Activated CD4-positive, CD25-positive, alpha-beta regulatory T cell treated with anti-CD3 and anti-CD28 coated beads, Interleukin-2, amount 50 U/mL, for 72 hours (primary cell): ENCODE measurements around the gene MRC2.
"Not testable (repeated sequence)": the region's sequence is repeated elsewhere in the genome, so short reads cannot be mapped to it uniquely, and the experiment has no call there.

ENCODE experiments used
- DNase-seq: peaks from one replicate; pipeline ENCODE4 v3.0.0; 2021

MRC2 gene, protein sequence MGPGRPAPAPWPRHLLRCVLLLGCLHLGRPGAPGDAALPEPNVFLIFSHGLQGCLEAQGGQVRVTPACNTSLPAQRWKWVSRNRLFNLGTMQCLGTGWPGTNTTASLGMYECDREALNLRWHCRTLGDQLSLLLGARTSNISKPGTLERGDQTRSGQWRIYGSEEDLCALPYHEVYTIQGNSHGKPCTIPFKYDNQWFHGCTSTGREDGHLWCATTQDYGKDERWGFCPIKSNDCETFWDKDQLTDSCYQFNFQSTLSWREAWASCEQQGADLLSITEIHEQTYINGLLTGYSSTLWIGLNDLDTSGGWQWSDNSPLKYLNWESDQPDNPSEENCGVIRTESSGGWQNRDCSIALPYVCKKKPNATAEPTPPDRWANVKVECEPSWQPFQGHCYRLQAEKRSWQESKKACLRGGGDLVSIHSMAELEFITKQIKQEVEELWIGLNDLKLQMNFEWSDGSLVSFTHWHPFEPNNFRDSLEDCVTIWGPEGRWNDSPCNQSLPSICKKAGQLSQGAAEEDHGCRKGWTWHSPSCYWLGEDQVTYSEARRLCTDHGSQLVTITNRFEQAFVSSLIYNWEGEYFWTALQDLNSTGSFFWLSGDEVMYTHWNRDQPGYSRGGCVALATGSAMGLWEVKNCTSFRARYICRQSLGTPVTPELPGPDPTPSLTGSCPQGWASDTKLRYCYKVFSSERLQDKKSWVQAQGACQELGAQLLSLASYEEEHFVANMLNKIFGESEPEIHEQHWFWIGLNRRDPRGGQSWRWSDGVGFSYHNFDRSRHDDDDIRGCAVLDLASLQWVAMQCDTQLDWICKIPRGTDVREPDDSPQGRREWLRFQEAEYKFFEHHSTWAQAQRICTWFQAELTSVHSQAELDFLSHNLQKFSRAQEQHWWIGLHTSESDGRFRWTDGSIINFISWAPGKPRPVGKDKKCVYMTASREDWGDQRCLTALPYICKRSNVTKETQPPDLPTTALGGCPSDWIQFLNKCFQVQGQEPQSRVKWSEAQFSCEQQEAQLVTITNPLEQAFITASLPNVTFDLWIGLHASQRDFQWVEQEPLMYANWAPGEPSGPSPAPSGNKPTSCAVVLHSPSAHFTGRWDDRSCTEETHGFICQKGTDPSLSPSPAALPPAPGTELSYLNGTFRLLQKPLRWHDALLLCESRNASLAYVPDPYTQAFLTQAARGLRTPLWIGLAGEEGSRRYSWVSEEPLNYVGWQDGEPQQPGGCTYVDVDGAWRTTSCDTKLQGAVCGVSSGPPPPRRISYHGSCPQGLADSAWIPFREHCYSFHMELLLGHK (N-terminal part only)

GRCh38 chr17:62627219-62627903 lies at the start of gene MRC2:
Gene MRC2 (plus strand): TSS chr17:62627670. CDS start chr17:62627803, 133 bp downstream.
- no peak for DNase-seq

- no peak for DNase-seq
Observed at GRCh38 chr17:62578757-62579487, 48.5 kb upstream of the MRC2 start.

GRCh38 chr17:62580947-62581346 lies 46.5 kb upstream of the MRC2 start:
- no peak for DNase-seq

GRCh38 chr17:62581764-62582163 lies 45.7 kb upstream of the MRC2 start:
- DNase-seq = no peak

DNA sequence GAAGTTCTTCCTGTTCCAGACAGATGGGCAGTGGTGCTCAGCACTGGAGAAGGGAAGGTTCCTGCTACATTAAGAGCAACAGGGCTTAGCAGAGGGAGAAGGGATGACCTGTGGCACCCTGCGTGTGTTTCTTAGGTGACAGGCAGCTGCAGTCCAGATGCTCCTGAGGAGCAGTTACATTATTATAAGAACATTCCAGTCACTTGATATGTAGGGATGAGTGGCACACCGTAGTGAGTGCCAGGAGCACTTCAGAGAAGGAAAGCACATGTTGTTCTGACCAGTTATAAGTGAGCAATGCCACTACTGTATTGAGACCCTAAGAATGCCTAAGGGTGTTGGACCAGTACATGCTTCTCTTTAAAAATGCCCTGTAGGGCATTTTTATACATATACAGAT lies 39.9 kb upstream of the MRC2 start:
- DNase-seq = no peak

- no peak for DNase-seq
Observed at GRCh38 chr17:62588109-62588508, 39.4 kb upstream of the MRC2 start.

GRCh38 chr17:62591333-62591732 lies 36.1 kb upstream of the MRC2 start:
- no peak for DNase-seq

DNA sequence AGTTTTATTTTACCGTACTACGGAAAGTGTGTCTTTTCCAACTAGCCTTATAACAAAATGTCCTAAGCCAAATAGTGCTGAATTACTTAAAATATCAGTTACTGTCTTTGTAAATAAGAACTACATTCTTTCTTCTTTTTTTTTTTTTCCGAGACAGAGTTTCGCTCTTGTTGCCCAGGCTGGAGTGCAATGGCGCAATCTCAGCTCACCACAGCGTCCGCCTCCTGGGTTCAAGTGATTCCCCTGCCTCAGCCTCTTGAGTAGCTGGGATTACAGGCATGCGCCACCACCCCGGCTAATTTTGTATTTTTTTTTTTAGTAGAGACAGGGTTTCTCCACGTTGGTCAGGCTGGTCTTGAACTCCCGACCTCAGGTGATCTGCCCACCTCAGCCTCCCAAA lies 35.6 kb upstream of the MRC2 start:
- DNase-seq = not testable (repeated sequence)

GRCh38 chr17:62592341-62593099 lies 35.0 kb upstream of the MRC2 start:
- DNase-seq = no peak

DNA sequence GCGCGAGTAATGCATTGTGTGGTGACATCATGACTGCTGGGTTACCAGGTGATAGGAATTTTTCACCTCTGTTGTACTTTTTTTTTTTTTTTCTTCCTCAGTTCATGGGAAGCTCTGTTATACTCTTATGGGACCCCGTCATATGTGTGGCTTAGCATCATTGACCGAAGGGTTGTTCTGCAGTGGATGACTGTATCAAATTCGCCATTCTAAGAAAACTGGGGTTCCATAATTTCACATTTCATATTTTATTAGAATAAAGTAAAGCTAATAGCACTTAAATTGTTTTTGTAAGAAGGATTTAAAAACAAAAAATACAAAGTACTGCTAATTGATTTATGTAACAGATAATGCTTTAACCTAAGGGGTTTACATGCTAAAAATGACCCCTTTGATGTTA lies 32.0 kb upstream of the MRC2 start:
- no peak for DNase-seq

- no peak for DNase-seq
Observed at GRCh38 chr17:62596662-62597061, 30.8 kb upstream of the MRC2 start.

- DNase-seq = no peak
Observed at GRCh38 chr17:62597150-62597549, 30.3 kb upstream of the MRC2 start.

DNA sequence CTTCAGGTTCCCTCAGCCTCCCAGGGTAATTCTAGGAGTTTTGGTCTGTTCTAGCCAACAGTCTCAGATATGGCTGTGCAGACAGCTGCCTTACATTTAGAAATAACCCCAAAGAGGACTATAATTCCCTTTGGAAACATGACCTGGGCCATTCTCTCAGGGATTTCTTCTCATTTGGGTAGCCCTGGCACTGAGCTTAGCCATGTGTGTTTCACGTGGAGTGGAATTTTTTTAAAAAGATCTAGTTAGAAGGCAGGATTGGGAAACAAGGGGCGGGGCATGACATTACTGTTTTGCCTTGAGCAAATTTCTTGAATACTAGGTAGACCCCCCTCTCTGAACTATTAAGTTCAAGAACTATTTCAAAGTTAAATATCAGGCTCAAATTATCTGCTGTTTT lies 29.6 kb upstream of the MRC2 start:
- no peak for DNase-seq

GRCh38 chr17:62599964-62600657 lies 27.4 kb upstream of the MRC2 start:
- DNase-seq = no peak

GRCh38 chr17:62600805-62601204 lies 26.7 kb upstream of the MRC2 start:
- DNase-seq = no peak

- DNase-seq = no peak
Observed at GRCh38 chr17:62601471-62601870, 26.0 kb upstream of the MRC2 start.

- DNase-seq = not testable (repeated sequence)
Observed at GRCh38 chr17:62603783-62604182, 23.7 kb upstream of the MRC2 start.

- DNase-seq = no peak
Observed at GRCh38 chr17:62605588-62605987, 21.9 kb upstream of the MRC2 start.

- no peak for DNase-seq
Observed at GRCh38 chr17:62611292-62611691, 16.2 kb upstream of the MRC2 start.

DNA sequence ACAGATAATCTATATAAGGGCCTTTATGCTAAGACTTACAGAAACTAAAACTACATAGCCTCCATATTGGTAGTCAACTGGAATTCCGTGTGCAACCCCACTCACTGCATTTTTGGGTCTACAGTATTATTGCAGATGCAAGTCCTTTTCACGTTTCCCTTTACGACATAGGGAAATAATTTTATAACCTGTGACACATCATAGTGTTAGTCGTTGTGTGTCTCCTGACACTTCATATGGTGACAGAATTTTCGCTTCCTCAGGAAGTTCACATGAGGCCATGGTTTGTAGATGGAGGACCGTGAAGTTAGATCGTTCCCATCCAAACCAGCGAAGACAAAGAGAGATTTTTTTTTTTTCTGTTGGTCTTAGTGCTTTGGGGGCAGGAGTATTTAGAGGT lies 15.7 kb upstream of the MRC2 start:
- no peak for DNase-seq
